Skeletal muscle satellite cell (primary cell): Measurements from ENCODE around the gene LGMN.

ENCODE experiments used
- H3K27me3 ChIP-seq: 2 replicates; pipeline ENCODE4 v1.7.0; 2013; ENCODE audit warnings: low read length; ENCODE audit not compliant: control insufficient read depth, insufficient read depth
- H3K36me3 ChIP-seq: 2 replicates; pipeline ENCODE4 v1.7.0; 2013; ENCODE audit warnings: mild to moderate bottlenecking, control low read depth, low read length; ENCODE audit not compliant: insufficient read depth
- H3K4me1 ChIP-seq: 2 replicates; pipeline ENCODE4 v1.7.0; 2013; ENCODE audit warnings: low read length; ENCODE audit not compliant: control insufficient read depth, insufficient read depth
- H3K4me2 ChIP-seq: 2 replicates; pipeline ENCODE4 v1.7.0; 2013; ENCODE audit warnings: mild to moderate bottlenecking, low read length
- H3K4me3 ChIP-seq: 2 replicates; pipeline ENCODE4 v1.7.0; 2013; ENCODE audit warnings: low read length
- H3K9ac ChIP-seq: 2 replicates; pipeline ENCODE4 v1.7.0; 2013; ENCODE audit warnings: mild to moderate bottlenecking, low read depth, low read length, moderate library complexity
- H3K9me3 ChIP-seq: replicated peaks from 2 replicates; pipeline ENCODE4 v1.7.0; 2013; ENCODE audit warnings: mild to moderate bottlenecking, control low read depth, low read length

LGMN gene

DNA sequence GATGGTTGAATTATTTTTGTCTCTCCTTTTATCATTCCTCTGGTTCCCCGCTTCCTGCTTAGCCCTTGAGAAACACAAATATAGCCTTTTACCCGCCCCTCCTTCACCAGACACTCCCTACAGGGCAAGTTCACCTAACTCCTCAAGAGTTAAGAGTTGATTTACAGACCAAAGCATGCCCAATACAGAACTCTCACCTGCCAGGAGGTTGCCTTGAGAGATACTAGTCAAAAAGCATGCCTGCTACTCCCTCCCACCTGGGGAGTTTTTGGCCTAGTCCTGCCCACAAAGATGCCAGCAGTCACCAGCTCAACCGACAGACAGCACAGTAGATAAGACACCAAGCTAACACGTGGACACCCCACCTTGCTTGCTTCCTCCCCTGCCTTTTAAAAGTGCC is 11.2 kb downstream of the LGMN start:
- H3K4me3 ChIP-seq, result no peak overlapping the region

DNA sequence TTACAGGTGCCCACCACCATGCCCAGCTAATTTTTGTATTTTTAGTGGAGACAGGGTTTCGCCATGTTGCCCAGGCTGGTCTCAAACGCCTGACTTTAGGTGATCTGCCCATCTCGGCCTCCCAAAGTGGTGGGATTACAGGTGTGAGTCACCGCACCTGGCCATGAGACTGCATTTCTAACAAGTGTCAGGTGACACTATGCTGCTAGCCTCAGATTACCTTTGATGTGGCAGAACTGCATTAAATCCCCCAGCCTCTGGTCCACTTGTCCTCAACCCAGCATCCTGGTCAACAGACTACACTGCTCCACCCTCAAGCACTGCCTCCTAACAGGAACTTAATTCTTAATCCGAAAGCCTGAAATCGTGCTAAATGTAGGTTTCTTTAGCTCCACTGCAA is 13.1 kb downstream of the LGMN start:
- Histone ChIP-seq H3K9ac (no peak overlapping the region), H3K4me3 (no peak overlapping the region), H3K4me2 (no peak overlapping the region), H3K4me1 (no peaks in the 10 kb centered on the region), H3K9me3 (peaks cover 7% of the 10 kb centered on the region), H3K36me3 (no peaks in the 10 kb centered on the region), H3K27me3 (peaks cover 13% of the 10 kb centered on the region)

More for the DNA sequence above, 11.2 kb downstream of the LGMN start:
- Histone ChIP-seq H3K4me1 (no peaks in the 10 kb centered on the region), H3K36me3 (no peaks in the 10 kb centered on the region), H3K9me3 (no peaks in the 10 kb centered on the region), H3K4me2 (no peak overlapping the region), H3K9ac (no peak overlapping the region), H3K27me3 (peaks cover 13% of the 10 kb centered on the region)

DNA sequence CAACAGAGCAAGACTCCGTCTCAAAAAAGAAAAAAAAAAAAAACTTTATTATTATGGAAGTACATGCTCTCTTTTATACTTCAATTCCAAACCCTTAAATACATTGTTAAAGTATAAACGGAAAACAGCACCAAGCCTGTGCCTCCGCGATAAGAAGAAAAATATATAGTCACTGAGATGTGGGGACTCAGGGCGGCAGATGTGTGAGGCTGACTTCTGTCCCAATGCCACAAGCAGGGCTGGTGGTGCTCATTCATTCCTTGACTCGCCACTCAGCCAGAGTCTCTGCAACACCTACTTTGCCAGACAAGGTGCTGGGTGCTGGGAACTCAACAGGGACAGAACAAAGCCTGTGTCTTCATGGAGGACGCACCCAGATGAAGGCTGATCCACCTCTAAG is 13.8 kb downstream of the LGMN start:
- Histone ChIP-seq H3K9me3 (peaks cover 7% of the 10 kb centered on the region), H3K4me2 (no peak overlapping the region), H3K27me3 (peaks cover 13% of the 10 kb centered on the region), H3K4me1 (peaks cover 2% of the 10 kb centered on the region), H3K9ac (no peak overlapping the region), H3K4me3 (no peak overlapping the region), H3K36me3 (no peaks in the 10 kb centered on the region)

DNA sequence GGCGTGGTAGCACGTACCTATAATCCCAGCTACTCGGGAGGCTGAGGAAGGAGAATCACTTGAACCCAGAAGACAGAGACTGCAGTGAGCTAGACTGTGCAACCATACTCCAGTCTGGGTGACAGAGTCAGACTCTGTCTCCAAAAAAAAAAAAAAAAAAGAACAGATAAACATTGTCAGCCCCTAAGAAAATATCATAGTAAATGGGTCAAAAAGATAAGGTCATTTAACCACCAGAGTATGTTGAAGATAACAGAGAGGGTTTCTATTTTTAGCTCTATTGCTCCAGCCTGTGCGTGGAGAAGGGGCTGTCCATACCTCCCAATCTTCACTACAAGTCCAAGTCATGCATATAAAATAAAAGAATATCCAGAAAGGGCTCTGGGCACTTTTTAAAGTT is 15.4 kb downstream of the LGMN start:
- H3K9me3 ChIP-seq, result peaks cover 7% of the 10 kb centered on the region
- no peak overlapping the region for H3K4me2 ChIP-seq
- H3K4me1 ChIP-seq, result peaks cover 5% of the 10 kb centered on the region
- peaks cover 16% of the 10 kb centered on the region for H3K27me3 ChIP-seq
- no peaks in the 10 kb centered on the region for H3K36me3 ChIP-seq
- no peak overlapping the region for H3K9ac ChIP-seq
- H3K4me3 ChIP-seq, result no peak overlapping the region

DNA sequence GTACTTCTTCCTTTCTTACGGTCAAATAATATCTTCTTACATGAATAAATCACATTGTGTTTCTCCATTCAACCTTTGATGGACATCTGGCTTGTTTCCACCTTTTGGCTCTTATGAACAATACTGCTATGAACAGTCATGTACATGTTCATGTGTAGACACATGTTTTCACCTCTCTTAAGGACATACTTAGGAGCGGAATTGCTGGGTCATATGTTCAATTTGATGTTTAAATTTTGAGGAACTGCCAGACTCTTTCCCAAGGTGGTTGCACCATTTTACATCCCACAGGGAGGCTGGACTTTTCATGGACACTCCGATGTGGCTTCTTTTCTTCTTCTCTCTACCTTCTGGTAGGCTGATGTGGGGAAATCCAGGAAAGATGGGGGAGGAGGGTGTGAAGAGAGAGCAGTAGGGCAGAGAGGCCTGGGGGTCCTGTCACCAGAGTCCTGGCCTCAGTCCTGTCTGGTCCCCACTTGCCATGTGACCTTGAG is 16.8 kb downstream of the LGMN start:
- Histone ChIP-seq H3K9me3 (peaks cover 7% of the 10 kb centered on the region), H3K4me2 (no peak overlapping the region), H3K4me3 (no peak overlapping the region), H3K9ac (no peak overlapping the region), H3K4me1 (peaks cover 5% of the 10 kb centered on the region), H3K36me3 (no peaks in the 10 kb centered on the region), H3K27me3 (peaks cover 19% of the 10 kb centered on the region)

DNA sequence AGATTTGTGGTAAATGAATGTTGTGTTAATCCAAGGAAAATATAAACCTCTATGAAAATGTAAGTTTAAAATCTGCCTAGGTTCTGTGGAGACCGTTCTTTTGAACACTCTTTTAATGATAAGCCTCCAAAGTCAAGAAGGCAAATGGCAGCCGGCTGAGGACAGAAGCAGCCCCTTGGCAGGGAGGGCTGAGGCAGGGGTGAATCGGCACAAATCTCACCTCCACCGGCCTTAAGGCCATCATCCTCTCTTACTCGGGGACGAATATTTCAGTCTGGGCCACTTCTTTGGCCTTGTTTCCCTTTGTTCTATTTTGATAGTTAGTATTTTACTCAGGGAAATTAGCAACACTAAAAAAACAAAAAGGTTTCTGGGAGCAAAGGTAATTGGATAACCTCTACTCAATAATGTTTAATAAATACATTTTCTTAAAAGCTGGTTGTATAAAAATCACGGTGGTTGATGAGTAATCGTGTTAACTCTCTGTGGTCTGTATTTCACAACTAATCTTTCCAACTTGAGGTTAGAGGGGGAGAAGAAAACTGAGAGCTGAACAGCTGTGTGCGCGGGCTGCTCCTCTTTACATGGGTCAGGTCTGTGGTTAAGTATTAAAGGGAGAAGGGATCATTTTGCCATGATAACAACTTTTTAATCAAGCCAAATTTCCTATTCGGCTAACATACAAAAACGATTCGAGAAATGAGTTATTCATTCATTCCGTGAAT is 18.6 kb downstream of the LGMN start:
- Histone ChIP-seq H3K4me3 (no peak overlapping the region), H3K4me1 (peaks cover 8% of the 10 kb centered on the region), H3K4me2 (peak overlapping the region; percentile 26)

DNA sequence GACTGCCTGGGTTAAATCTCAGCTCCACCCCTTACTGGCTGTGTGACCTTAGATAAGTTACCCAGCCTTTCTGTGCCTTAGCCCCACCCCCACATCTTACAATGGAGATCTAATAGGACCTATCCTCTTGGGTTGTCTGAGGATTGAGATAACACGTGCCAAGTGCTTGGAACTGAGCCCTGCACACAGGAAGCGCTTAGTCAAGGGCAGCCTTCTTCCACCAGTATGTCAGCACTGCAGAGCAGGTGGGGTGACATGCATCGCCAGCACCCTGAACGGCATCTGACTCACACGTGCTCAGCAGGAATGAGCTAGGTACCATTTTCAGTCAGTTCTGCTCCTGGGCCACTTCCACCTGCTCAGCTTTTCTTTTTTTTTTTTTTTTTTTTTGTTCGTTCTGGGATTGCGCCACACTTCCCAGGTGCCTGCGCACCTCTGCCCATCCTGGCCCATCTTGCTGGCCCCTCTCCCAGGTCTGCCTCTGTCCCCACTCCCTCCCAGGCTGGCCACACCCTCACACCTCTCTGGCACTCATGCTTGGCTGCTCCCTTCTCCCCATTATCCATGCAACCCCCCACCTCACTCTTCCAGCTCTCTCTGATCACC is 19.6 kb downstream of the LGMN start:
- H3K4me2 ChIP-seq, result no peak overlapping the region
- no peak overlapping the region for H3K4me3 ChIP-seq
- H3K4me1 ChIP-seq, result peaks cover 8% of the 10 kb centered on the region
- no peak overlapping the region for H3K9ac ChIP-seq
- peaks cover 13% of the 10 kb centered on the region for H3K27me3 ChIP-seq
- H3K9me3 ChIP-seq, result peaks cover 7% of the 10 kb centered on the region
- H3K36me3 ChIP-seq, result no peaks in the 10 kb centered on the region

More for the DNA sequence above, 18.6 kb downstream of the LGMN start:
- Histone ChIP-seq H3K36me3 (no peaks in the 10 kb centered on the region), H3K9me3 (peaks cover 7% of the 10 kb centered on the region), H3K9ac (no peak overlapping the region), H3K27me3 (peaks cover 14% of the 10 kb centered on the region)

DNA sequence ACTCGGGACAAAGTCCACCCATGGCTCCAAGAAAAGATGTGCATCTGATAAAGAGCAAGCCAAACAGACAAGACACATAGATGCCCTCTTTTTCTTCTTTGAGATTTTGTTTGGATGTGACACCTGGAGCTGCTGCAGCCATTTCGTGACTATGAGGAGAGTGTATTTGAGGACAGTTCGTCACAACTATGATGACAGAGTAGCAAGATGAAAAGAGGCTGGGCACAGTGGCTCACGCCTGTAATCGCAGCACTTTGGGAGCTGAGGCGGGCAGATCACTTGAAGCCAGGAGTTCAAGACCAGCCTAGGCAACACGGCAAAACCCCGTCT is 21.5 kb downstream of the LGMN start:
- H3K9ac ChIP-seq, result no peak overlapping the region
- no peak overlapping the region for H3K4me3 ChIP-seq
- H3K36me3 ChIP-seq, result no peaks in the 10 kb centered on the region
- peaks cover 5% of the 10 kb centered on the region for H3K9me3 ChIP-seq
- peaks cover 8% of the 10 kb centered on the region for H3K27me3 ChIP-seq
- H3K4me2 ChIP-seq, result no peak overlapping the region
- peaks cover 8% of the 10 kb centered on the region for H3K4me1 ChIP-seq

DNA sequence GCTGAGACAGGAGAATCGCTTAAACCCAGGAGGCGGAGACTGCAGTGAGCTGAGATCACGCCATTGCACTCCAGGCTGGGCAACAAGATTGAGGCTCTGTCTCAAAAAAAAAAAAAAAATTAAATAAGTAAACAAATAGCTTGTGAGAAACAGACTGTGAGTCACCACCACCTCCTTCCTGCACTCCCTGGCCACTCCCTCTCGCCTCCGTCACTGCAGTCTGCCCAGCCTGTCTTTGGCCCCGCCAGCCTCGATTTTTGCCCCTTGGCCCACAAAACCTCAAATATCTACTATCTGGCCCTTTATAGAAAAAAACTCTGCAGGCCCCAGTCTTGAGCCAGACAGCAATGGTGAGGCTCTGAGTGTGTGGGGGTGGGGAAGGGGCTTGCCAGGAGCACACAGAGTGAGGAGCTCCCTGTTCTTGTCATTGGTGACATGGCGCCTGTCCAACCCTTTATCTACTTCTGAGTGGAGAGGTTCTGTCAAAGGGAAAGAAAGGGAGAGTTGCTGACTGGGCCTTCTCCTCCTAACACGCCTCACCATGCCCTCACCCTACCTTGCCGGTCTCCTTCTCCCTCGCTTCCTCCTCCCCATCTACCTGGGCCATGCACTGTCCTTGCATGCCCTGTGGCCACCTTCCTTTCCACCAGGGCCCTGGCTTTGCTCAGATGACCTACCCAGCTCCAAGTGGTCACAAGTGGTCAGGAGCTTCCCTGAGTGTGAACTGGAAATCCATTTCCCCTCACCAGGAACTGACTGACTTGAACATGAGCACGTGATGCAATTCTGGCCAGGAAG is 22.1 kb downstream of the LGMN start:
- peaks cover 8% of the 10 kb centered on the region for H3K27me3 ChIP-seq
- H3K9me3 ChIP-seq, result no peaks in the 10 kb centered on the region
- H3K4me2 ChIP-seq, result no peak overlapping the region
- H3K36me3 ChIP-seq, result no peaks in the 10 kb centered on the region
- peaks cover 8% of the 10 kb centered on the region for H3K4me1 ChIP-seq
- H3K4me3 ChIP-seq, result no peak overlapping the region
- no peak overlapping the region for H3K9ac ChIP-seq

DNA sequence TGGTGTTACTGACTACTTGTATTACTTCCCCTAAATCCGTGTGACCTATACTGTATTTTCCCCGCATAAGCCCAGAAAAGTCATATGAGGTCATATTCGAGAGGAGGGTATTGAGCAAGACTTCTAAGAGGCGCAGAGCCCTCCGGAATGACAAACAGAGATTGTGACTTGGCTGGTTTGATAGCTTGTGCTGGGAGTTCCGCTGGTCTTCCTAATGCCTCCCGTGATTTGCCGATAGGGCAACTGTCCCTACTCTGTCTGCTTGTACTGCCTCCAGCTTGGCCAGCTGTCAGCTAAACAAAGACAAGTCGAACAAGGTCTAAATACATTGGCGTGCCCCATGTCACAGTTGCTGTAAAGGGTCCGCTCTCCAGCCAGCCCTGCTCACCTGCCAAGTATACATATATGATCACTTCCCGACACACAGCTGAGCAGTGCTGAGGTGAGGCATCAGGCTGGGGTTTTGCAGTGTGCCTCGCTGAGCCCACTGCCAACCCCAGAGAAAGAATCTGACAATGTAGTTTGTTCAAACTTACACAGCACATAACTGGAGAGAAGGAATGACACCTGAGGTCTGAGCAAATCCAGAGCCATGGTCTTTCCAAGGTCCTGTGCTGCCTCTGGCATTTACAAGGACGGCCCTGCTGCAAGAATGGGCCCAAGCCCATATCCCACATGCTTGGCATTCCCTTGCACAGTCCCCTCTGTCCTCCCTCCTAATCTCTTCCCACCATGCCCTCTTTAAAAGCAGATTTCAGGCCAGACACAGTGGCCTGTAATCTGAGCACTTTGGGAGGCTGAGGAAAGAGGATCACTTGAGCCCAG is 23.7 kb downstream of the LGMN start:
- H3K9ac ChIP-seq, result no peak overlapping the region
- H3K4me2 ChIP-seq, result no peak overlapping the region
- H3K36me3 ChIP-seq, result no peaks in the 10 kb centered on the region
- no peak overlapping the region for H3K4me3 ChIP-seq
- H3K9me3 ChIP-seq, result no peaks in the 10 kb centered on the region
- H3K27me3 ChIP-seq, result peaks cover 8% of the 10 kb centered on the region
- peaks cover 7% of the 10 kb centered on the region for H3K4me1 ChIP-seq

DNA sequence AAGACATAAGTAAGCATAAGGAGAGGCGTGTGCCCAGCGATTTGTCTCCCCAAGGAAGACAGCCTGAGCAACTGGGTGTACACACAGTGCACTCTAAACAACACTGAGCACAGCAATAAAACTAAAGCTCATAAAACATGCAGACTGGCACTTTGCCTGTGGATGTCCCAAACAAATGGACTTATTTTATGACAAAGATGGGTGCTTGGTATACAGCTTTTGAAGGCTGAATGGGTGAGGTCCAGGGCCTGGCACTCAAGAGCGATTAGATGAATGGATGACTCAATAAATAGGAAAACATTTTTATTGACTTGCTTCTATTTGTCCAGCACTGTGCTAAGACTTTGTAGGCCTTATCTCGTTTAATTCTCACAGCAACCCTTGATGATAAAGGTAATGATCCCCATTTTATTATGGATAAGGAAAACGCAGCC is 28.5 kb downstream of the LGMN start:
- no peaks in the 10 kb centered on the region for H3K9me3 ChIP-seq
- no peak overlapping the region for H3K4me2 ChIP-seq
- H3K4me1 ChIP-seq, result no peaks in the 10 kb centered on the region
- no peaks in the 10 kb centered on the region for H3K27me3 ChIP-seq
- H3K4me3 ChIP-seq, result no peak overlapping the region
- H3K9ac ChIP-seq, result no peak overlapping the region
- no peaks in the 10 kb centered on the region for H3K36me3 ChIP-seq
